ENCODE data around the gene THAP8. TPM values are rescaled to one million over a fixed set of nuclear protein-coding genes. Genes with fewer than 3 reads are reported as not detected.

The THAP8 gene
- total and polyA plus RNA-seq, 2 of the 8 experiments (the other 6 are each of a cell fraction or from before 2014, with no cell fraction given), result 6.0 to 11.1 TPM

GRCh38 chr19:36100476-36100875 lies 46.4 kb upstream of the THAP8 start:
- ChIA-PET POLR2A (ENCODE audit: partially characterized antibody) (interaction anchor here (0.6 to 1.5 kb wide), 4 partner anchors 10 to 39 kb away, joined by 3 to 4 read pairs (median 4); partner anchors contain the start of genes OVOL3 and POLR2I), CTCF (ENCODE audit: partially characterized antibody) (interaction anchor here (0.7 to 1.6 kb wide), 3 partner anchors 8 to 33 kb away, joined by 3 to 4 read pairs (median 3); no protein-coding TSS in a partner anchor)
- no peak overlapping the region for H4K5ac ChIP-seq (ENCODE audit: insufficient read length, low read depth, low read length)
- H4K20me1 ChIP-seq (replicated peaks in 1 of 2; ENCODE audit: control insufficient read depth in 1 of 2, insufficient read depth in 2 of 2, low read length in 2 of 2), result peaks cover 0 to 3% of the 10 kb centered on the region in 2 experiments
- no peak overlapping the region for H3K4ac ChIP-seq (replicated peaks; ENCODE audit: insufficient read length, low read depth, low read length)
- no peak overlapping the region for H3K23ac ChIP-seq (ENCODE audit: insufficient read length)
- H3K9ac ChIP-seq (replicated peaks in 1 of 4; ENCODE audit: extremely low read depth in 1 of 4, low read depth in 3 of 4, low read length in 3 of 4), result no peak overlapping the region
- H2BK5ac ChIP-seq (ENCODE audit: low read depth, low read length), result no peak overlapping the region
- peaks cover 21 to 68% (median 57%) of the 10 kb centered on the region in 4 experiments for H3K36me3 ChIP-seq (ENCODE audit: control insufficient read depth in 2 of 4, insufficient read depth in 4 of 4, low read length in 3 of 4)
- H3K4me3 ChIP-seq (ENCODE audit: extremely low read depth in 1 of 4, insufficient read depth in 2 of 4, low read depth in 3 of 4, low read length in 4 of 4), result no peak overlapping the region
- DNase-seq (ENCODE audit: low read depth in 1 of 2, low spot score in 2 of 2) (no peak), FAIRE-seq (no peak)
- no peak overlapping the region for H4K91ac ChIP-seq (replicated peaks; ENCODE audit: insufficient read length, low read length)
- H3K27ac ChIP-seq (ENCODE audit: low read depth, low read length), result no peak overlapping the region
- H3K4me1 ChIP-seq (replicated peaks in 1 of 4; ENCODE audit: control insufficient read depth in 3 of 4, insufficient read depth in 4 of 4, low read length in 3 of 4), result no peaks in the 10 kb centered on the region
- no peak overlapping the region for H2AFZ ChIP-seq (ENCODE audit: low read length)
- H3K18ac ChIP-seq (ENCODE audit: extremely low read depth, low read length), result no peak overlapping the region
- H2BK12ac ChIP-seq (ENCODE audit: low read depth, low read length), result no peak overlapping the region
- no peak overlapping the region for H3K4me2 ChIP-seq (ENCODE audit: insufficient read depth in 1 of 2, low read depth in 2 of 2, low read length in 2 of 2)
- no peak overlapping the region for H2AK5ac ChIP-seq (ENCODE audit: low read depth, low read length)
- no peaks in the 10 kb centered on the region for H3K79me2 ChIP-seq (ENCODE audit: control insufficient read depth in 1 of 2, insufficient read depth in 2 of 2, low read length in 2 of 2)
- H3K9me3 ChIP-seq (ENCODE audit: insufficient read depth in 2 of 2, low read depth in 1 of 2, low read length in 1 of 2), result no peaks in the 10 kb centered on the region
- no peaks in the 10 kb centered on the region for H3K27me3 ChIP-seq (replicated peaks in 1 of 4; ENCODE audit: control insufficient read depth in 3 of 4, extremely low read depth in 1 of 4, insufficient read depth in 3 of 4, low read length in 3 of 4)
- no peak overlapping the region for H2BK120ac ChIP-seq (replicated peaks; ENCODE audit: low read depth, low read length)
- no peak overlapping the region for H2BK15ac ChIP-seq (ENCODE audit: low read length)
- H3K14ac ChIP-seq (ENCODE audit: insufficient read length), result no peak overlapping the region
- H2BK20ac ChIP-seq (ENCODE audit: low read length), result no peak overlapping the region
- no peak overlapping the region for H4K8ac ChIP-seq (ENCODE audit: extremely low read depth, insufficient read depth, low read length)
- H3K79me1 ChIP-seq (ENCODE audit: low read depth, low read length), result no peaks in the 10 kb centered on the region
- 89% methylated on average over 5 of the region's 5 CpGs; no CpG with 5 or more reads in 1 of the 2 experiments for WGBS, 2 experiments (ENCODE audit: extremely low coverage in 1 of 2, insufficient coverage in 1 of 2, insufficient read length in 1 of 2, insufficient replicate concordance in 2 of 2, low coverage in 1 of 2, low lambda C conversion rate in 2 of 2, missing lambda C conversion rate in 1 of 2)
- no peaks in the 10 kb centered on the region for H3K23me2 ChIP-seq (ENCODE audit: low read depth, low read length)
- H3K56ac ChIP-seq (replicated peaks; ENCODE audit: insufficient read length, low read depth, low read length), result no peak overlapping the region
- TF ChIP-seq CHD2 (IDR thresholded peaks at IDR 0.05; ENCODE audit: low read length) (no peak), KDM1A (IDR thresholded peaks at IDR 0.05; ENCODE audit: borderline replicate concordance, low read length) (no peak), YY1 (IDR thresholded peaks at IDR 0.05; ENCODE audit: low read depth, low read length) (no peak), TBP (IDR thresholded peaks at IDR 0.05; ENCODE audit: low read depth, low read length) (no peak), HDAC6 (IDR thresholded peaks at IDR 0.05; ENCODE audit: low read depth, low read length) (no peak)

Measured in H1 (cell line).